Prostate gland (tissue), 2 donors: ENCODE data around the gene BTNL2.

Experiments
- POLR2A ChIP-seq: fragments of 450-650 bp; IDR thresholded peaks from one replicate; pipeline ENCODE4 v1.6.1; 2016; ENCODE audit warnings: antibody characterized with exemption, mild to moderate bottlenecking
- POLR2AphosphoS5 ChIP-seq: sonication (generic); formaldehyde crosslinking; IDR thresholded peaks from one replicate; pipeline ENCODE4 v1.6.1; 2017; ENCODE audit warnings: antibody characterized with exemption
- TF ChIP-seq, protein P1 (sequence below), 4 experiments: fragments of 200-600 bp in 2 of 4; fragments of 450-650 bp in 2 of 4; sonication (generic) in 2 of 4; IDR thresholded peaks; 1 replicate in 3 of 4; 2 replicates in 1 of 4; pipeline ENCODE4 v1.5.1; 2016 to 2019; ENCODE audit warnings: antibody characterized with exemption in 4 of 4, mild to moderate bottlenecking in 2 of 4, moderate library complexity in 2 of 4

DNA sequence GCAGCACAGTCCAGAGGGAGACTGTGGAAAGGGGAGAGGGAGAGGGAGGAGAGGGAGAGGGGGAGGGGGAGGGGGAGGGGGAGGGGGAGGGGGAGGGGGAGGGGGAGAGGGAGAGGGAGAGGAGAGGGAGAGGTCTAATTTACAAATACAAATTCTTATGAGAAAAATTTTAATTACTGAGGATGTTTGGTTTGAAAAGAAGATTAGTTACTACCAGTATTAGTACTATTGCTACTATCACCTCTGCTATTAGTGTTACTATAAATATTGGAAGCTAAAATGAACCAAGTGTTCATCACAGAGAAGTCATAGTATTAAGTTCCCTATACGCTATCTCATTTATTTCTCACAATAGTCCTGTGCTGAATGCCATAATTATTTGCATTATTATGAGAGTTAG, 20.9 kb downstream of the BTNL2 start:
- TF ChIP-seq, protein P1, sequence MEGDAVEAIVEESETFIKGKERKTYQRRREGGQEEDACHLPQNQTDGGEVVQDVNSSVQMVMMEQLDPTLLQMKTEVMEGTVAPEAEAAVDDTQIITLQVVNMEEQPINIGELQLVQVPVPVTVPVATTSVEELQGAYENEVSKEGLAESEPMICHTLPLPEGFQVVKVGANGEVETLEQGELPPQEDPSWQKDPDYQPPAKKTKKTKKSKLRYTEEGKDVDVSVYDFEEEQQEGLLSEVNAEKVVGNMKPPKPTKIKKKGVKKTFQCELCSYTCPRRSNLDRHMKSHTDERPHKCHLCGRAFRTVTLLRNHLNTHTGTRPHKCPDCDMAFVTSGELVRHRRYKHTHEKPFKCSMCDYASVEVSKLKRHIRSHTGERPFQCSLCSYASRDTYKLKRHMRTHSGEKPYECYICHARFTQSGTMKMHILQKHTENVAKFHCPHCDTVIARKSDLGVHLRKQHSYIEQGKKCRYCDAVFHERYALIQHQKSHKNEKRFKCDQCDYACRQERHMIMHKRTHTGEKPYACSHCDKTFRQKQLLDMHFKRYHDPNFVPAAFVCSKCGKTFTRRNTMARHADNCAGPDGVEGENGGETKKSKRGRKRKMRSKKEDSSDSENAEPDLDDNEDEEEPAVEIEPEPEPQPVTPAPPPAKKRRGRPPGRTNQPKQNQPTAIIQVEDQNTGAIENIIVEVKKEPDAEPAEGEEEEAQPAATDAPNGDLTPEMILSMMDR (IDR thresholded peaks at IDR 0.05) = no peak
- TF ChIP-seq POLR2A = no peak
- no peak for TF ChIP-seq POLR2AphosphoS5
